GM10266 (cell line): ENCODE results near the gene DNAAF5.
"Not testable (repeated sequence)": the region's sequence is repeated elsewhere in the genome, so short reads cannot be mapped to it uniquely, and the experiment has no call there.

ENCODE experiments used
- DNase-seq: peaks from one replicate; pipeline ENCODE4 v3.0.0; 2012; ENCODE audit errors: extremely low spot score
- CTCF ChIP-seq: IDR thresholded peaks from 2 replicates; pipeline ENCODE4 v1.5.1; 2012; ENCODE audit warnings: mild to moderate bottlenecking, low read depth; ENCODE audit not compliant: control insufficient read depth, insufficient read depth; ENCODE audit errors: missing control alignments

Gene DNAAF5

GRCh38 chr7:738723-739454 lies 12.4 kb downstream of the DNAAF5 start:
- no peak for DNase-seq
- TF ChIP-seq CTCF: no peak

GRCh38 chr7:739455-739982 lies 13.0 kb downstream of the DNAAF5 start:
- no peak for TF ChIP-seq CTCF

GRCh38 chr7:739983-740942 lies 13.8 kb downstream of the DNAAF5 start:
- no peak for TF ChIP-seq CTCF

More at GRCh38 chr7:739455-739982, 13.0 kb downstream of the DNAAF5 start:
- DNase-seq: no peak

GRCh38 chr7:741191-741671 lies 14.7 kb downstream of the DNAAF5 start:
- DNase-seq: no peak

More at GRCh38 chr7:739983-740942, 13.8 kb downstream of the DNAAF5 start:
- DNase-seq: no peak

GRCh38 chr7:741850-742249 lies 15.4 kb downstream of the DNAAF5 start:
- TF ChIP-seq CTCF: no peak
- no peak for DNase-seq

More at GRCh38 chr7:741191-741671, 14.7 kb downstream of the DNAAF5 start:
- no peak for TF ChIP-seq CTCF

- TF ChIP-seq CTCF: no peak
Observed at GRCh38 chr7:742791-743190, 16.3 kb downstream of the DNAAF5 start.

GRCh38 chr7:743341-744127 lies 17.0 kb downstream of the DNAAF5 start:
- not testable (repeated sequence) for DNase-seq

More at GRCh38 chr7:742791-743190, 16.3 kb downstream of the DNAAF5 start:
- DNase-seq: no peak

- DNase-seq: not testable (repeated sequence)
Observed at GRCh38 chr7:744128-744520, 17.6 kb downstream of the DNAAF5 start.
